ENCODE data around the gene CC2D2A. TPM values are rescaled to one million over a fixed set of nuclear protein-coding genes. Genes with fewer than 3 reads are reported as not detected.

CC2D2A gene
- total RNA-seq: not detected

- DNase-seq: no peak
Observed at GRCh38 chr4:15469402-15470127, at the start of gene CC2D2A. TSS of gene CC2D2A (plus strand) at chr4:15469882. CDS start at chr4:15475933, 6,051 bp downstream.

GRCh38 chr4:15420642-15421041 is 49.0 kb upstream of the CC2D2A start:
- DNase-seq: no peak

GRCh38 chr4:15423285-15423711 is 46.4 kb upstream of the CC2D2A start:
- no peak for DNase-seq

GRCh38 chr4:15425520-15425919 is 44.2 kb upstream of the CC2D2A start:
- DNase-seq: no peak

GRCh38 chr4:15427161-15427560 is 42.5 kb upstream of the CC2D2A start:
- DNase-seq: no peak

- DNase-seq: no peak
Observed at GRCh38 chr4:15427701-15428100, 42.0 kb upstream of the CC2D2A start, which contains the start of gene C1QTNF7. TSS of gene C1QTNF7 (plus strand) at chr4:15428033. CDS start at chr4:15435744, 7,711 bp downstream.

GRCh38 chr4:15428611-15429010 is 41.1 kb upstream of the CC2D2A start:
- DNase-seq: no peak

GRCh38 chr4:15434091-15434490 is 35.6 kb upstream of the CC2D2A start:
- DNase-seq: no peak

- DNase-seq: no peak
Observed at GRCh38 chr4:15434676-15435075, 35.0 kb upstream of the CC2D2A start.

GRCh38 chr4:15436513-15436912 is 33.2 kb upstream of the CC2D2A start:
- DNase-seq: no peak

GRCh38 chr4:15438939-15439524 is 30.6 kb upstream of the CC2D2A start:
- DNase-seq: no peak

GRCh38 chr4:15443371-15444160 is 26.1 kb upstream of the CC2D2A start:
- no peak for DNase-seq

GRCh38 chr4:15444276-15444675 is 25.4 kb upstream of the CC2D2A start:
- no peak for DNase-seq

- no peak for DNase-seq
Observed at GRCh38 chr4:15444879-15445547, 24.7 kb upstream of the CC2D2A start.

GRCh38 chr4:15451181-15451865 is 18.4 kb upstream of the CC2D2A start:
- DNase-seq: no peak

- no peak for DNase-seq
Observed at GRCh38 chr4:15451866-15452765, 17.6 kb upstream of the CC2D2A start.

- DNase-seq: no peak
Observed at GRCh38 chr4:15455290-15455689, 14.4 kb upstream of the CC2D2A start.

GRCh38 chr4:15457406-15458201 is 12.1 kb upstream of the CC2D2A start:
- DNase-seq: no peak

GRCh38 chr4:15458616-15459015 is 11.1 kb upstream of the CC2D2A start:
- no peak for DNase-seq

- DNase-seq: no peak
Observed at GRCh38 chr4:15459706-15460105, 10.0 kb upstream of the CC2D2A start.
